ENCODE measurements around the gene ZSWIM1. TPM values are rescaled to one million over a fixed set of nuclear protein-coding genes. Genes with fewer than 3 reads are reported as not detected.
A peak's percentile ranks its signal among the peaks of the same experiment; 100 is the strongest.

The ZSWIM1 gene
- total RNA-seq, 1 experiment from 2014 or later, result 17.4 TPM

GRCh38 chr20:45861221-45862075 lies 19.6 kb upstream of the ZSWIM1 start (continued):
- TF ChIP-seq MLX (CRISPR knock-in tag; IDR thresholded peaks at IDR 0.05) (no peak), OVOL2 (CRISPR knock-in tag; IDR thresholded peaks at IDR 0.05; ENCODE audit: borderline replicate concordance) (no peak)

GRCh38 chr20:45863543-45864470 lies 17.2 kb upstream of the ZSWIM1 start:
- Mint-ChIP-seq H3K36me3 (no peaks in the 10 kb centered on the region), H3K4me1 (peaks cover 12% of the 10 kb centered on the region), H3K4me3 (no peak overlapping the region), H3K27ac (peak overlapping the region; percentile 40; the same call in 1 of the 2 replicates), H3K27me3 (ENCODE audit: low read depth) (no peaks in the 10 kb centered on the region), H3K9me3 (no peaks in the 10 kb centered on the region)
- POLR2A ChIA-PET, result no interaction called here
- ATAC-seq (no peak), DNase-seq (ENCODE audit: low spot score) (no peak)
- CTCF ChIA-PET, result interaction anchor here (0.8 to 0.9 kb wide), 3 partner anchors 9 to 40 kb away, joined by 3 to 5 read pairs (median 3); no protein-coding TSS in a partner anchor
- TF ChIP-seq MXD4 (CRISPR knock-in tag; IDR thresholded peaks at IDR 0.05; ENCODE audit: borderline replicate concordance), result no peak
- TF ChIP-seq GABPB1 (CRISPR knock-in tag; IDR thresholded peaks at IDR 0.05), result peak; percentile 19; the same call in 1 of the 2 replicates

GRCh38 chr20:45866454-45866853 lies 14.6 kb upstream of the ZSWIM1 start:
- POLR2A ChIA-PET, result interaction anchor here (0.7 kb wide), 1 partner anchor 54 kb away, joined by 3 read pairs; no protein-coding TSS in a partner anchor
- H3K27ac Mint-ChIP-seq, result no peak overlapping the region
- H3K4me1 Mint-ChIP-seq, result no peaks in the 10 kb centered on the region
- H3K4me3 Mint-ChIP-seq, result no peak overlapping the region
- no peaks in the 10 kb centered on the region for H3K9me3 Mint-ChIP-seq
- CTCF ChIA-PET, result no interaction called here
- ATAC-seq, result no peak
- H3K36me3 Mint-ChIP-seq, result no peaks in the 10 kb centered on the region
- no peaks in the 10 kb centered on the region for H3K27me3 Mint-ChIP-seq (ENCODE audit: low read depth)
- DNase-seq (ENCODE audit: low spot score), result no peak
- TF ChIP-seq CTCF (IDR thresholded peaks at IDR 0.05) (no peak), SP1 (CRISPR knock-in tag; conservative IDR thresholded peaks at IDR 0.05) (no peak), JUN (CRISPR knock-in tag; IDR thresholded peaks at IDR 0.05) (no peak), ZNF532 (CRISPR knock-in tag; IDR thresholded peaks at IDR 0.05; ENCODE audit: borderline replicate concordance) (no peak), ZNF396 (CRISPR knock-in tag; IDR thresholded peaks at IDR 0.05; ENCODE audit: borderline replicate concordance) (no peak), NFE2L1 (CRISPR knock-in tag; IDR thresholded peaks at IDR 0.05) (no peak), ZNF219 (CRISPR knock-in tag; IDR thresholded peaks at IDR 0.05; ENCODE audit: borderline replicate concordance) (no peak), CREM (CRISPR knock-in tag; IDR thresholded peaks at IDR 0.05) (no peak), HMGXB4 (CRISPR knock-in tag; IDR thresholded peaks at IDR 0.05) (no peak), FOXJ3 (CRISPR knock-in tag; IDR thresholded peaks at IDR 0.05; ENCODE audit: borderline replicate concordance) (no peak), ERG (CRISPR knock-in tag; IDR thresholded peaks at IDR 0.05) (no peak), FOXP1 (CRISPR knock-in tag; IDR thresholded peaks at IDR 0.05; ENCODE audit: borderline replicate concordance) (no peak), STAT6 (CRISPR knock-in tag; conservative IDR thresholded peaks at IDR 0.05; ENCODE audit: low read depth) (no peak)

Measured in WTC11 (cell line).